GM12874 (cell line): ENCODE measurements around the gene PAQR4.
A peak's percentile ranks its signal among the peaks of the same experiment; 100 is the strongest.

Experiments
- CTCF ChIP-seq: IDR thresholded peaks from 2 replicates; pipeline ENCODE4 v1.5.1; 2011; ENCODE audit warnings: low read depth, mild to moderate bottlenecking, control low read depth, low read length, moderate library complexity; ENCODE audit not compliant: insufficient read depth

PAQR4 gene

GRCh38 chr16:2999929-3000328 is 30.8 kb downstream of the PAQR4 start:
- TF ChIP-seq CTCF, result no peak

DNA sequence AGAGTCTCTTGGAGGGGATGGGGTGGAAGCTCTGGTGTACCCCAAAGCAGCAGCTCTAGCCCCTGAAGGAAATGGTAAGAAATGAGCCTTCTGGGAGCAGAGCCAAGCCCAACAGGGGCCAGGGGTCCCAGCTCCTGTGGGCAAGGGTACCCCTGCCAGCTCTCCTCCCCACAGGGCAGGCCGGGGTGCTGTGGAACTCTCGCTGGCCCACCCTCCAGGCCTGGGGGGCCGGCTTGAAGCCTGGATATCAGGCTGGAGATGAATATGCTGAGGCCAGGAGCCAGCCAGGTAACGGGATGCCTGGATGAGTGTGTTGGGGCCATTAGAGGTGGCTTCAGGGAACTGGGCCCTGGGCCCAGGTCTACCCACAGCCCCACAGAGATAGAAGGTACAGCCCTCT is 31.4 kb downstream of the PAQR4 start:
- no peak for TF ChIP-seq CTCF

DNA sequence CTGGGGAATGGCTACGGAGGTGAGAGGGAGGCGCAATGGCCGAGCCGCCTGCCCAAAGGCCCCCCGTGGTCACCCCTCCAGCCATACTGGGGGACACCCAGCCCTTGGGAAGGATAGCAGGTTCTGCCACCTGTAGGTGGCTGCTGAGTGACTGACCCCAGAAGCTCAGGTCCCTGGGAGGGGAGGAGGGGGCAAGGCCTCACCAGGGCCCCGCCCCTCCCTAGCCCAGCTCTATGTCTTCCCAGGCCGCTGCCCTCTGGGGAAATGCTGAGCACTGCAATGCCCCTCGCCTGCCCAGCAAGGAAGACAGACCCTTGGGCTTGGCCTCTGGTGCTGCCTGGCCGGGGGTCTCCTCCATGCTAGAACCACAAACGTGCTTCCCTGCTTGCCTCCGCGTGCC is 32.2 kb downstream of the PAQR4 start:
- TF ChIP-seq CTCF, result no peak

GRCh38 chr16:3003582-3004270 is 34.6 kb downstream of the PAQR4 start:
- peak; percentile 64 for TF ChIP-seq CTCF

DNA sequence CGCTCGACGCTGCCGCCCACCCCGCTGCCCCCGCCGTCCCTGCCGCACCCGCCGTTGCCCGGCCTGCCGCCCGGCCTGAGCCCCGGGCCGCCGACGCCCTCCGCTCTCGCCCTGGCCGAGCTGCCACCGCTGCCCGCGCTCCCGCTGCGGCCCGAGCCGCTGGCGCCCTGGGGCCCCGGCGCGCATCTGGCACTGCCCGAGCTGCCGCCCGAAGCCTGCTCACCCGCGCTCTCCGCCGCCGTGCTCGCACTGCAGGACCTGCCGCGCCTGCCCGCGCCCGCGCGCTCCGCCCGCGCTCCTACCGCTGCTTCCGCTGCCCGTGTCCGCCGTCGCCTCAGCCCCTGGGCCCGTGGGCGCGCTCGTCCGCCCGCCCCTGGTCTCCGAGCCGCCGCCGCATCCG is 35.2 kb downstream of the PAQR4 start:
- no peak for TF ChIP-seq CTCF

DNA sequence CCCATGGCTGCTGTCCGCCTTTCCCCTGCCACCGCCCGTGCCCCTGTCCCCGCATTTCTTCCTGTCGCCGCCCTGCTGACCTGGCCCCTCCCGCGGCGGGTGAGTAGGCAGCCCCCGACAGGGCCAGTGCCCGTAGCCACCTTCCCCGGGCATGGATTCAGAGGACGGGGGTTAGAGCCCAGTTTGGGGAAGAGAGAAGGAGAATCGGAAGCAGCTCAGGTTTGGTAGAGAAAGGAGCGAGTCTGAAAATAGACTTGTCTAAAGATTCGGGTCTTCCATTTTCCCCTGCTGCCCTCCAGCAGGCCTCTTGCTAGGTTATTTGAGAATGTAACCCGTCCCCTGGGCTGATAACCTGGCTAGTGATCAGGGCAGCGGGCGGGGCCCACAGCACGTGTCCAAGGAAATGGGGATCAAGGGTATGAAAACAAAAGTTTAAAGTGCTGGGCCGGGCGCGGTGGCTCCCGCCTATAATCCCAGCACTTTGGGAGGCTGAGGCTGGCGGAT is 35.7 kb downstream of the PAQR4 start:
- no peak for TF ChIP-seq CTCF

GRCh38 chr16:3007059-3007956 is 38.2 kb downstream of the PAQR4 start:
- no peak for TF ChIP-seq CTCF
